Common myeloid progenitor, CD34-positive (primary cell): Measurements from ENCODE around the gene GTF2H4.

Experiments
- CTCF ChIA-PET: fragments of 350-600 bp; sonication (Branson Sonifier 250); formaldehyde crosslinking; loops from one replicate; lab custom pipeline; 2021; ENCODE audit warnings: antibody characterized with exemption; lab: Charles Lee
- POLR2A ChIA-PET: fragments of 350-600 bp; sonication (Branson Sonifier 250); formaldehyde crosslinking; loops from one replicate; lab custom pipeline; 2021; ENCODE audit warnings: antibody characterized with exemption; lab: Charles Lee
- DNase-seq, 3 donors: peaks; one replicate each; pipeline versions ENCODE4 v3.0.0 to v3.0.0-alpha.2; 2013
- H3K27ac ChIP-seq, 2 experiments: 1 replicate in 1 of 2; 2 replicates in 1 of 2; pipeline ENCODE4 v1.7.0; 2013; ENCODE audit warnings: inconsistent platforms in 2 of 2, low read length in 2 of 2, mild to moderate bottlenecking in 2 of 2, low read depth in 1 of 2, moderate library complexity in 1 of 2; ENCODE audit not compliant: severe bottlenecking in 2 of 2, insufficient read depth in 1 of 2, poor library complexity in 1 of 2
- H3K27me3 ChIP-seq, 5 experiments: replicated peaks in 2 of 5; 1 replicate in 3 of 5; 2 replicates in 2 of 5; pipeline versions ENCODE4 v1.6.1 to v1.7.0; 2013; ENCODE audit warnings: low read length in 4 of 5, mild to moderate bottlenecking in 2 of 5, moderate library complexity in 2 of 5, inconsistent platforms in 1 of 5; ENCODE audit not compliant: insufficient read depth in 5 of 5, control insufficient read depth in 4 of 5
- H3K36me3 ChIP-seq, 4 experiments: 1 replicate in 2 of 4; 2 replicates in 2 of 4; pipeline versions ENCODE4 v1.6.1 to v1.7.0; 2013; ENCODE audit warnings: low read length in 3 of 4, control low read depth in 1 of 4, mild to moderate bottlenecking in 1 of 4; ENCODE audit not compliant: control insufficient read depth in 4 of 4, insufficient read depth in 4 of 4
- H3K4me1 ChIP-seq, 4 experiments: 1 replicate in 3 of 4; 2 replicates in 1 of 4; pipeline versions ENCODE4 v1.6.1 to v1.7.1; 2013; ENCODE audit warnings: low read length in 3 of 4, mild to moderate bottlenecking in 3 of 4, control low read depth in 1 of 4, inconsistent platforms in 1 of 4, moderate library complexity in 1 of 4; ENCODE audit not compliant: control insufficient read depth in 4 of 4, insufficient read depth in 4 of 4; ENCODE audit errors: control extremely low read depth in 1 of 4
- H3K4me3 ChIP-seq, 7 experiments: 1 replicate in 4 of 7; 2 replicates in 3 of 7; pipeline versions ENCODE4 v1.5.1 to v1.7.0; 2013; ENCODE audit warnings: mild to moderate bottlenecking in 7 of 7, low read length in 6 of 7, moderate library complexity in 6 of 7, inconsistent platforms in 2 of 7, low read depth in 2 of 7, control low read depth in 1 of 7; ENCODE audit not compliant: insufficient read depth in 4 of 7, control insufficient read depth in 1 of 7; ENCODE audit errors: extremely low read depth in 1 of 7
- H3K9me3 ChIP-seq, 5 experiments: 1 replicate in 4 of 5; 2 replicates in 1 of 5; pipeline versions ENCODE4 v1.6.1 to v1.7.1; 2013; ENCODE audit warnings: low read length in 4 of 5, mild to moderate bottlenecking in 2 of 5, inconsistent platforms in 1 of 5, low read depth in 1 of 5, moderate library complexity in 1 of 5; ENCODE audit not compliant: control insufficient read depth in 4 of 5, insufficient read depth in 2 of 5; ENCODE audit errors: control extremely low read depth in 1 of 5
- WGBS: methylation state at CpG from one replicate; pipeline ENCODE4 v1.1.5; 2013; ENCODE audit not compliant: insufficient coverage; 5-methylcytosine and 5-hydroxymethylcytosine counted together

The GTF2H4 gene

GRCh38 chr6:30886897-30887255, 21.1 kb upstream of the GTF2H4 start:
- no peak overlapping the region for H3K4me3 ChIP-seq
- CTCF ChIA-PET, result interaction anchor here (1.2 to 3.0 kb wide), 3 partner anchors 10 to 58 kb away, joined by 3 to 8 read pairs (median 3); no protein-coding TSS in a partner anchor
- POLR2A ChIA-PET, result no interaction called here
- H3K27ac ChIP-seq, result no peak overlapping the region
- peaks cover 0 to 14% (median 10%) of the 10 kb centered on the region in 4 experiments for H3K4me1 ChIP-seq
- H3K9me3 ChIP-seq, result no peaks in the 10 kb centered on the region
- DNase-seq, result no peak
- peaks cover 0 to 27% (median 18%) of the 10 kb centered on the region in 5 experiments for H3K27me3 ChIP-seq
- no peaks in the 10 kb centered on the region for H3K36me3 ChIP-seq

DNA sequence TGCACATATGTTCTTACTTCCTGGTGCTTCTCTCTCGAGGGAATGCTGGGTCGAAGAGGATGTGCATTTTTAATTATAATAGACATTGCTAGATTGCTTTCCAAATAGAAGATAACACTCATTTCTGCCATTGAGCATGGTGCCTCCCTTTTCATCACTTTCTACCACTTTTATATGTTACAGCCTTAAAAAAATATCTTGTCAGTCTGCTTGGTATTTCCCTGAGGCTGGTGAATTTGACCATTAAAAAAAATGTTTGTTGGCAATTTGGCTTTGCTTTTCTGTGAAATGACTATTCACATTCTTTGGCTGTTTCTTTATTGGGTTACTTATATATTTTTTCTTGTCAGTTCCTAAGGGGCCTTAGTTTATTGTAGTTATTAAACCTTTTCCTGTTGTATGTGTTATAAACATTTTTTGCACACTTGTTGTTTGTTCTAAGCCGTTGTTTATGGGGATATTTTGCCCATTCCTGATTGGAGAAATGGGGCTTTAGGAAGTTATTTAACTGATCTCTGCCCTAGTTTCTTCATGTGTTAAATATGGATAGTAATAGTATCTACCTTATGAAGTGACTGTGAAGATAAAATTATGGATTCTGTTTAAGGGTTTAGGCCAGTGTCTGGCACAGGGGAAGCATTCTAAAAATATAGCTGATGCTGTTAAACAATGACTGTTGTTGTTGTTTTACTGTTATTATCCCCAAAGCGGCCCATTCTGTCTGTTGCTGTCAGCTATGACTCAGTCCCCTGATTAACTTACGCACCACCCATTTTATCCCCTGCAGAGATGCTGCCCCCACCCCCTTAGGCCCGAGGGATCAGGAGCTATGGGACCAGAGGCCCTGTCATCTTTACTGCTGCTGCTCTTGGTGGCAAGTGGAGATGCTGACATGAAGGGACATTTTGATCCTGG, 19.8 kb upstream of the GTF2H4 start:
- H3K4me1 ChIP-seq, result peaks cover 0 to 14% (median 10%) of the 10 kb centered on the region in 4 experiments
- H3K27ac ChIP-seq, result no peak overlapping the region
- CTCF ChIA-PET, result interaction anchor here (0.7 to 3.0 kb wide), 2 partner anchors 9 to 25 kb away, joined by 3 to 8 read pairs; no protein-coding TSS in a partner anchor
- no peak overlapping the region for H3K4me3 ChIP-seq
- DNase-seq, result no peak
- H3K36me3 ChIP-seq, result no peaks in the 10 kb centered on the region
- POLR2A ChIA-PET, result no interaction called here
- WGBS, result 100% methylated on average over 1 of the region's 6 CpGs
- no peaks in the 10 kb centered on the region for H3K9me3 ChIP-seq
- peaks cover 0 to 24% (median 15%) of the 10 kb centered on the region in 5 experiments for H3K27me3 ChIP-seq

DNA sequence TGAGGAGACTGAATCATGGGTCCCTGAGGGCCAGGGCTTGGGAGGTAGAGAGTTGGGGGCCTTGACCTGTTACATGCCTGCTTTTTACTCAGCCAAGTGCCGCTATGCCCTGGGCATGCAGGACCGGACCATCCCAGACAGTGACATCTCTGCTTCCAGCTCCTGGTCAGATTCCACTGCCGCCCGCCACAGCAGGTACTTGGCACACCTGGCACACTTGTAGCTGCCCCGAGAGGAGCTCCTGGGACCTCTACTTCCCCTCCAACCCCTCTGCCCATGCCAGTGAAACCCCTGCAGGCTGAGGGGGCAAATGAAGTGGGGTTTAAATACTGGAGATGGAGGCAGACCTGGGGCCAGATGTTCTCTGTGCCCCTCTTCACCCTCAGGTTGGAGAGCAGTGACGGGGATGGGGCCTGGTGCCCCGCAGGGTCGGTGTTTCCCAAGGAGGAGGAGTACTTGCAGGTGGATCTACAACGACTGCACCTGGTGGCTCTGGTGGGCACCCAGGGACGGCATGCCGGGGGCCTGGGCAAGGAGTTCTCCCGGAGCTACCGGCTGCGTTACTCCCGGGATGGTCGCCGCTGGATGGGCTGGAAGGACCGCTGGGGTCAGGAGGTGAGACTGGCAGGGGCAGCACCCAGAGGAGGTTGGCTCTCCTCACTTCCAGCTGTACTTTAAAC, 19.1 kb upstream of the GTF2H4 start:
- CTCF ChIA-PET, result interaction anchor here (0.7 to 3.0 kb wide), 6 partner anchors 8 to 182 kb away, joined by 3 to 8 read pairs (median 4); no protein-coding TSS in a partner anchor
- H3K36me3 ChIP-seq, result no peaks in the 10 kb centered on the region
- no peak overlapping the region for H3K4me3 ChIP-seq
- no peak for DNase-seq
- POLR2A ChIA-PET, result no interaction called here
- H3K27me3 ChIP-seq, result peaks cover 0 to 20% (median 15%) of the 10 kb centered on the region in 5 experiments
- no peak overlapping the region for H3K27ac ChIP-seq
- H3K9me3 ChIP-seq, result no peaks in the 10 kb centered on the region
- H3K4me1 ChIP-seq, result peaks cover 0 to 10% (median 9%) of the 10 kb centered on the region in 4 experiments
- WGBS, result 97% methylated on average over 7 of the region's 18 CpGs

GRCh38 chr6:30889496-30889885, 18.5 kb upstream of the GTF2H4 start:
- Histone ChIP-seq H3K27me3 (peaks cover 0 to 20% (median 15%) of the 10 kb centered on the region in 5 experiments), H3K4me3 (no peak overlapping the region), H3K9me3 (no peaks in the 10 kb centered on the region), H3K4me1 (peaks cover 0 to 9% (median 7%) of the 10 kb centered on the region in 4 experiments), H3K27ac (no peak overlapping the region), H3K36me3 (no peaks in the 10 kb centered on the region)
- WGBS, result 83% methylated on average over 4 of the region's 4 CpGs
- ChIA-PET CTCF (interaction anchor here (0.5 to 3.0 kb wide), 7 partner anchors 8 to 181 kb away, joined by 3 to 8 read pairs (median 4); no protein-coding TSS in a partner anchor), POLR2A (no interaction called here)
- no peak for DNase-seq

- Histone ChIP-seq H3K27me3 (peaks cover 0 to 16% (median 11%) of the 10 kb centered on the region in 5 experiments), H3K27ac (no peak overlapping the region), H3K9me3 (no peaks in the 10 kb centered on the region), H3K4me3 (no peak overlapping the region), H3K36me3 (no peaks in the 10 kb centered on the region), H3K4me1 (peaks cover 0 to 5% (median 1%) of the 10 kb centered on the region in 4 experiments)
- DNase-seq, result no peak
- POLR2A ChIA-PET, result interaction anchor here (0.6 kb wide), 2 partner anchors 15 to 370 kb away, joined by 5 read pairs; no protein-coding TSS in a partner anchor
- CTCF ChIA-PET, result interaction anchor here (0.5 to 3.0 kb wide), 8 partner anchors 7 to 197 kb away, joined by 3 to 8 read pairs (median 5); no protein-coding TSS in a partner anchor
- 96% methylated on average over 14 of the region's 14 CpGs for WGBS
These were observed 17.9 kb upstream of the GTF2H4 start for GRCh38 chr6:30889921-30890645.

DNA sequence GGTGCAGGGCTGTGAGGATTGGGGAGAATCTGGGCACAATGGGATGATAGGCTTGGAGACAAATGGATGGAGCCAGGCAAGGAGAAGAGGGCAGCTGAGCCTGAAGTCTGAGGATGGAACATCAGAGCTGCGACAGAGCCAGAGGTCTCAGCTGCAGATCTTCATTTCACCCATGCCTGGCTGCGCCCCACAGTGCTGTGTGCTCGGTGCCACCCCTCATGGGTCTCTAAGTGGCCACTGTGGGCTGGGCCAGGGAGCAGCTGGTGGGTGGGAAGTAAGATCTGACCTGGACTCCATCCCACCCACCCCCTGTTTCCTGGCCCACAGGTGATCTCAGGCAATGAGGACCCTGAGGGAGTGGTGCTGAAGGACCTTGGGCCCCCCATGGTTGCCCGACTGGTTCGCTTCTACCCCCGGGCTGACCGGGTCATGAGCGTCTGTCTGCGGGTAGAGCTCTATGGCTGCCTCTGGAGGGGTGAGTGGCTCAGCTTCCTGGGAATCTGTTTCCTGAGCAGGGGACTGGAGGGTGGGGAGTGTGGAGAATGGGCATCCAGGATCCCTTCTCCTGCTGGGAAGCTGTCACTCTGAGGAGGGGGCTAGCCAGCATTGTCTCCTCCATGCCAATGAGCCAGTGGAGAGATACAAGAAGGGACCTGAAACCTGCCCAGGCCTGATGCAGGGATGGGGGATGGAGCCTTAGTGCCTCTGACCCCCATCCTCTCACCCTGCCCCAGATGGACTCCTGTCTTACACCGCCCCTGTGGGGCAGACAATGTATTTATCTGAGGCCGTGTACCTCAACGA, 17.2 kb upstream of the GTF2H4 start:
- WGBS, result 89% methylated on average over 8 of the region's 12 CpGs
- no peak overlapping the region for H3K27ac ChIP-seq
- no peaks in the 10 kb centered on the region for H3K9me3 ChIP-seq
- ChIA-PET POLR2A (interaction anchor here (0.6 to 0.7 kb wide), 3 partner anchors 8 to 371 kb away, joined by 4 to 5 read pairs (median 5); no protein-coding TSS in a partner anchor), CTCF (interaction anchor here (1.0 to 1.8 kb wide), 6 partner anchors 12 to 196 kb away, joined by 3 to 7 read pairs (median 5); no protein-coding TSS in a partner anchor)
- H3K4me3 ChIP-seq, result no peak overlapping the region
- no peaks in the 10 kb centered on the region for H3K36me3 ChIP-seq
- DNase-seq, result no peak
- H3K4me1 ChIP-seq, result no peaks in the 10 kb centered on the region
- peaks cover 0 to 8% (median 3%) of the 10 kb centered on the region in 5 experiments for H3K27me3 ChIP-seq
